HG03108 (cell line): ENCODE data around the gene DUSP22.
"Not testable (repeated sequence)": the region's sequence is repeated elsewhere in the genome, so short reads cannot be mapped to it uniquely, and the experiment has no call there.

ENCODE experiments used
- ATAC-seq: cut with Tn5 transposase; IDR thresholded peaks from one replicate; pipeline ENCODE4 v1.9.1; 2021; ENCODE audit warnings: moderate library complexity; ENCODE audit not compliant: unreplicated experiment

DUSP22 gene

GRCh38 chr6:377641-378020, 85.3 kb downstream of the DUSP22 start:
- ATAC-seq = not testable (repeated sequence)

- ATAC-seq = no peak
Observed at GRCh38 chr6:378090-378957, 86.0 kb downstream of the DUSP22 start.

- ATAC-seq = no peak
Observed at GRCh38 chr6:378958-379409, 86.7 kb downstream of the DUSP22 start.

- ATAC-seq = peak; percentile 50
Observed at GRCh38 chr6:379410-380181, 87.3 kb downstream of the DUSP22 start.

- ATAC-seq = no peak
Observed at GRCh38 chr6:380234-381218, 88.2 kb downstream of the DUSP22 start.

GRCh38 chr6:381742-382461, 89.6 kb downstream of the DUSP22 start:
- no peak for ATAC-seq

- ATAC-seq = no peak
Observed at GRCh38 chr6:382883-383810, 90.9 kb downstream of the DUSP22 start.

GRCh38 chr6:383856-384255, 91.6 kb downstream of the DUSP22 start:
- no peak for ATAC-seq

GRCh38 chr6:384898-385297, 92.6 kb downstream of the DUSP22 start:
- ATAC-seq = no peak

GRCh38 chr6:385614-386013, 93.3 kb downstream of the DUSP22 start:
- no peak for ATAC-seq

- no peak for ATAC-seq
Observed at GRCh38 chr6:386688-387266, 94.5 kb downstream of the DUSP22 start.

GRCh38 chr6:387293-387741, 95.0 kb downstream of the DUSP22 start:
- no peak for ATAC-seq

GRCh38 chr6:388202-388903, 96.1 kb downstream of the DUSP22 start:
- ATAC-seq = no peak

- no peak for ATAC-seq
Observed at GRCh38 chr6:389143-389542, 96.9 kb downstream of the DUSP22 start.

GRCh38 chr6:389622-390021, 97.3 kb downstream of the DUSP22 start:
- ATAC-seq = peak; percentile 37

GRCh38 chr6:390914-391558, 98.7 kb downstream of the DUSP22 start:
- peak; percentile 19 for ATAC-seq
